HG03457 (cell line): ENCODE data around the gene SAC3D1.

Experiments
- ATAC-seq: cut with Tn5 transposase; IDR thresholded peaks from one replicate; pipeline ENCODE4 v1.9.1; 2021; ENCODE audit warnings: moderate number of reproducible peaks; ENCODE audit not compliant: unreplicated experiment

Gene SAC3D1

GRCh38 chr11:65059523-65059922 lies 18.5 kb downstream of the SAC3D1 start:
- ATAC-seq: no peak

DNA sequence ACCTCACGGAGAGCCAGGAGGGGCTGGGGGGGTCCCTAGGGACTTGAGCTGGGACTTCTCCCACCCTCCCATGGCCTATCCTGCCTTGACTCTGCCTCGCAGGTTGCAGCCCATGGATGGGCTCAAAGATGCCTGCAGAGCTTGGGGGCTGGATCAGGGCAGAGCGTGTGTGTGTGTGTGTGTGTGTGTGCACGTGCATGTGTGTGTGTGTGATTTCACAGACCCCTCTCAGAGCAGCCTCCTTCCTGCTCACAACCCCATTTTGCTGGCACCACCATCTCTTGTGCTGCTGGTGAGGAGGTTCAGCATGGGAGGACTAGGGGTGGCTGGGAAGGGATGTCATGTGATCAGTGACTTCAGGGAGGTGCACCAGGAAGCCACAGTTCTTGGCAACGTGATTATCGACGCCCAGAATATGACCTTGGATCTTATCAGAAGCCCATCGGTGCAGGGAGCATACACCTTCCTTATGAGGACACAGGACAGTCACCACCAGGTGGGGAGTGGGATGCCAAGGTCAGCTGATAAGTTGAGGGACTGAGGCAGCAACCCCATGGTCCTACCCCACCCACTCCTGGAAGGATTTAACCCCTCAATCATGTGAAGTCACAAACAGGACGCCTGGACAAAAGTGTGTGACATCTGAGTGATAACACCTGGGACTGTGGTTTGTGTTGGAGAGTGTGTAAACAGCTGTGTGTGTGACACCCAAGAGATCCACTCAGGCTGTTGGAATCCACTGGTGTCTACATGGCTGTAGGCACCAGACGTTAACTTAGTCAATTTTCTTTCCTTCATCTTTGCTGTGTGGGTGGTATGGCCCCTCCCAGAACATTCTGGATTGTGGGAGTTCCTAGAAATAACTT lies 19.2 kb downstream of the SAC3D1 start:
- ATAC-seq: no peak

GRCh38 chr11:65060913-65061408 lies 20.0 kb downstream of the SAC3D1 start:
- ATAC-seq: no peak

GRCh38 chr11:65063532-65063931 lies 22.5 kb downstream of the SAC3D1 start:
- no peak for ATAC-seq

GRCh38 chr11:65064847-65065240 lies 23.8 kb downstream of the SAC3D1 start:
- ATAC-seq: no peak

- no peak for ATAC-seq
Observed at GRCh38 chr11:65065851-65066250, 24.8 kb downstream of the SAC3D1 start.

- no peak for ATAC-seq
Observed at GRCh38 chr11:65066315-65066714, 25.3 kb downstream of the SAC3D1 start.

- ATAC-seq: no peak
Observed at GRCh38 chr11:65066805-65067291, 25.8 kb downstream of the SAC3D1 start.

GRCh38 chr11:65067446-65067845 lies 26.4 kb downstream of the SAC3D1 start:
- ATAC-seq: no peak

DNA sequence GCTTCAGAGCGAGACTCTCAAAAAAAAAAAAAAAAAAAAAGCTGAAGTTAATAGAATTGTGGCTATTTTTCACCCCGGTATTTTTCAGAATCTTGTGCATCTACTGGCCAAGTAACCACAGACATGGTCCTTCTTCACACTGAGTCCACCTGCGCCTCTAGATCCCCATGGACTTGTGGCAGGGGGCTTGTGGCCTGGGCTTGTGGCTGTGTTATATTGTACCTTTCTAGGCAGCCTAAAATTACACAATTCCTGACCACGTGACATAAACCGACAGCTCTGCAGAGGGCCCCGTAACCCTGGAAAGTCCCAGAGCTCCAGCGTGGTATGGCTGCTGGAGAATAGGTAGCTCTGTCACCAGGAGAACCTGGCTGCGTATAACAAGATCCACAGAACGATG lies 28.2 kb downstream of the SAC3D1 start:
- no peak for ATAC-seq

DNA sequence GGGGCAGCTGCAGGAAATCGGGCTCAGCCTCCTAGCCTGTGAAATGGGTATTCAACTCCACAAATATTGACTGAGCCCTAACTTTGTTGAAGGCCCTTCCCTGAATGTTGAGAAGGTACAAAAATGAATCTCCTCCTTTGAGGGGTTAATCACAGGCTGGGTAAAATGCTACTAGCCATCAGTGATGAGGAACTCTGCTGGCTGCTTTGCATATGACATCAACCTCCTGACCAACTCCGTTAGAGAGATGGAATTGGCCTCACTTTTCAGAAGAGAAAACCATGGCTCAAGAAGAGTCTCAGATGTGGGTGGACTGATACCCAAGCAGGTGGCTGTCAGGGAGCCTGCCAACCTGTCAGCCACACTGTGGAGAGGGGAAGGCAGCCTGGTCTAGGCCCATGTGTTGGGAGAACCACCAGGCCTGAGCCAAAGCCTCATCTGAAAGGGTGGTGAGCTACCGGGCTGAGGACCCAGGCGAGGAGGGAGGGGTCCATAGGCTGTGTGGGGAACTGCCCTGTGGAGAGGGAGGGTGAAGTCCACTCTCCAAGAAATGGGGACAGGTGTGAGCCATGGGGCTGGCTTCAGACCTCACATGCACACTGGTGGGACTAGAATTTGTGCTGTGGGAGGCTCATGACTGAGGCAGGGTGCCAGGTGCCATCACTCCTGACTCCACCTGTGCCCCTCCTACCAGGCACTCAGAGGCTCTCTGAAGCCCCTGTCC lies 31.1 kb downstream of the SAC3D1 start:
- no peak for ATAC-seq

GRCh38 chr11:65072631-65072966 lies 31.6 kb downstream of the SAC3D1 start:
- ATAC-seq: no peak

- no peak for ATAC-seq
Observed at GRCh38 chr11:65077451-65077850, 36.4 kb downstream of the SAC3D1 start.

DNA sequence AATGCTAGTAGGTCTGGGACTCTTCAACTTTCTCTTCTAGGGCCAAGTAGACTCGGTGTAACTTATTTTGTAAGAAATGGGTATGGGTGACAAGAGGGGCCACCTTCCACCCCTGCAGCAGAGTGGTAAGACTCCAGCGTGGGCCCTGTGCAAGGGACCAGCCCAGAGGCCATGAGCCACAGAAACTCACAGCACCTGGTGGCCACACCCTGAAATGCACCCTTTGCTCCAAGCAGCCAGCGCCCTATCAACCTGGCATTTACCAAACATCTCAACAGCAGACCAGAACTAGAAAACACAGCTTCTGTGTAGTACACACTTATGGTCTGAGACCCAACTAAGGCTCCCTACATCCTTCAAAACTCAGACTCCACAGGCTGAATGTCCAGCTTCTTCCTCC lies 37.1 kb downstream of the SAC3D1 start:
- ATAC-seq: no peak

DNA sequence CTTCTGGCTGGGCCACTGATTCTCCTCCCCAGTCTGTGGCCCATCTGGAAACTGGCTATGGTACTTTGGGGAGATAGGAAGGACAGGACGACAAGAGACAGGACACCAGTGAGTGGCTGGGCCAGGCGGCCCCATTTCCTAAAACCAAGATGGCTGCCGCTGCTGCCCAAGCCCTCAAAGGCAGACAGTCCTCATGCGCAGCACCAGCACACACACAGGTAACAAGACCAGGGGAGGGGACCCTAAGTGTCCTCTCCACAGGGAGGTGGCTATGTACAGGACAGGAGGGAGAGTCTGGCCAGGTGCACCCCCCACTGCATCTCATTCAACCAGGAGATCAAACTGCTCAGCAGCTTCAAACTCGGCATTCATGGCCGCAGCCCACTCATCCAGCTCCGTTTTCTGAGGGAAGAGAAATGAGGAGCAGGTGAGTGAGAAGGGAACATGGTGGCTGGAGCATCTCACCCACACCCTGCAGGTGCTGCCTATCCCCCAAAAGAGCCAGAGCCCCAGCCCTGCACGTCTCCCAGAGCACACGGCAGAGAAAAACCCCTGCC lies 37.9 kb downstream of the SAC3D1 start:
- no peak for ATAC-seq

DNA sequence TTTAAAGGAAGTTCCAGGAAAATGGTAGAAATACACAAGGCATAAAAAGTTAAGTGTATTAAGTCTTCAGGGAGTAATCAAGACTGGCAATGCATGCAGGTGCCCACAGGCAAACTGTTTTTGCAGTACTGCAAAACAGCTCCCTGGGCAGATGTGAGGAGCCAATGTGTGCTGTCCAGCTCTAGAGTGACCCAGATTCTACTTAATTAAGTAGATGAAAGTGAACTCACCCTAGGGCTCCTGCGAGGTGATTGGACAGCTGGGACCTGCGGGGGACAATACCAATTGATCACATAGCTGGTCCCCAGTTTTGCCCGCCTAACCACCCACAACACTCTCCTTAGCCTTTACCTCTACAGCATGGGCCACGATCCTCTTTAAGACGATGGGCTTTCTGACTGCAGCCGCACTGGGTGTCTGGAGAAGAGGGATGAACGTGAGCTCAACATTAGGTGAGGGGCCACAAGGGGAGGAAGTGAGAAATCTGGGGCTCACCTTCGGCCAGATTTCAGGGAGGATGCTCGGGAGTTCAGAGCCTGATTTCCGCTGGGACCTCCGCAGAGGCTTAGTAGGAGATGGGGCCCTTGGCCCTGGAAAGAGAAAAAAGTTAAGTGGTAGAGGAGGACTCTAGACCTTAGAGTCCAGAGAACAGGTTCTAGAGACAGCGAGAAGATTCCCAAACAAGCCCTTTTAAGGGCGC lies 42.3 kb downstream of the SAC3D1 start:
- ATAC-seq: peak; percentile 5

DNA sequence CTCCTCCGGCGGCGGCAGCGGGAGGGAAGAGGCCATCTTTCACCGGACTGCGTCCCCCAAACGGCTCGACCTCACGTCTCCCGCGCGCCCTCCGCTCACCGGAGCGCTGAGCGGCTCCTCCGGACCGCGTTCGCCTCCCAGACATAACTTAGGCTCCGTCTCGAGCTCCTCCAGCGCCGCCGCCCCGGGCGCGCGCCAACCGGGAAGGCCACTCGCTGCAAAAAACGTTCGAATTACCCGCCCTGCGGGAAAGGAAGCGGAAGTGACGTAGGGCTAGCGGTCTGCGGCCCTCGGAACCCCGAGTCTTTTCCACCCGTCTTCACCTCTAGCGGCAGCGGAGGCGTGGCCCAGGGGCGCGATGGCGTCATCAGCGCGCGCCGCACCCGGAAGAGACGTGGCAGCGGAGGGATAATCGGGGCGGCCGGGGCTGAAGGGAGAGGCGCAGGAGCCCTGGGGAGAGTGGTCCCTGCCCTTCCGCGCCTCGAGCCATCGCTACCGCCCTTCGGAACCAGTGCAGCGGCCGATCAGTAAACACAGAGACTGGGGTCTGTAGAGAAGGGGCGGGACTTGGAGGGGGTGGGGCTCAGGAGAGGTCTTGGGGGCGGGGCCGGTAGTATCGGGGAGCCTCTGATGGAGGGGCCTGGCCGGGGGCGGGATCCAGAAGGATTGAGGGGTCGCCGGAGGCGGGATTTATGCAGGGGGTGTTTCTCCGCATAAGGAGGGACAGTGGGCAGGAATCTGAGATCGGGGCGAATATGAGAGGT lies 43.0 kb downstream of the SAC3D1 start, which contains the start of the genes CDCA5 and ZFPL1:
CDCA5 (minus strand) TSS at position 207 of the 764 bp plus-strand sequence; CDS start at position 145, 62 bp downstream.
ZFPL1 (plus strand) TSS at position 389 of the 764 bp plus-strand sequence. CDS start 477 bp downstream, outside the sequence.
- ATAC-seq: peak; percentile 44

- ATAC-seq: no peak
Observed at GRCh38 chr11:65084598-65085375, 43.8 kb downstream of the SAC3D1 start.

DNA sequence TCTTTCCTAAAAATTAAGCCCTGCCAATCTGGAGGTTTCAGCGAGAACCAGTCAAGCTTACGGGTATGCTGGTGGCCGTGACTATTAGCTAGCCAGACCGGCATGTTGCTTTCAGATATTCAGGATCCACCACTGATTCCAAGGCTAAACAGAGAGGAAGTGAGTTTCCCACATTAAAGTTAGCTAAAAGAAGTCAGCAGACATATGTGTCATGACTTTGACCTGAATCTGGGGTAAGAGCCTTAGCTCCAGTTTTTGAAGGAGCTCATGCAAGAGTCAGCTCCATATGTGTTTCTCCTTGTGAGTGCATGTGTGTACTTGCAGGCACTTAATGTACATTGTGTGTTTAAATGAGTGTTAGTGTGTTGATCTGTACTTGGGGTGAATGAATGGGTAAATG lies 44.4 kb downstream of the SAC3D1 start:
- no peak for ATAC-seq
